ENCODE data around the gene MTX2. TPM values are rescaled to one million over a fixed set of nuclear protein-coding genes. Genes with fewer than 3 reads are reported as not detected.
A peak's percentile ranks its signal among the peaks of the same experiment; 100 is the strongest.

MTX2 gene
- polyA plus RNA-seq (ENCODE audit: insufficient read depth in 1 of 5, insufficient read length in 5 of 5, low replicate concordance in 1 of 5) = 10 to 100 TPM; 49.5 to 76.4 (median 54.5) TPM
- long read RNA-seq, donor 1, transcript MTX2-201 (10 exons, 1,364 nt) = major isoform, 36 of 49 reads
- long read RNA-seq, donor 1, partial matches to known transcripts = 13 of 49 reads
- long read RNA-seq, donor 1, other reads (novel, unspliced or antisense) = 0 of 49 reads
- long read RNA-seq, donor 2, transcript MTX2-201 (10 exons, 1,364 nt) = major isoform, 12 of 14 reads
- long read RNA-seq, donor 2, partial matches to known transcripts = 0 of 14 reads
- long read RNA-seq, donor 2, other reads (novel, unspliced or antisense) = 0 of 14 reads
- long read RNA-seq, donor 3, transcript MTX2-201 (10 exons, 1,364 nt) = major isoform, 19 of 22 reads
- long read RNA-seq, donor 3, partial matches to known transcripts = 0 of 22 reads
- long read RNA-seq, donor 3, other reads (novel, unspliced or antisense) = 0 of 22 reads
- long read RNA-seq, donor 4, transcript MTX2-201 (10 exons, 1,364 nt) = major isoform, 17 of 18 reads
- long read RNA-seq, donor 4, partial matches to known transcripts = 0 of 18 reads
- long read RNA-seq, donor 4, other reads (novel, unspliced or antisense) = 0 of 18 reads
- long read RNA-seq, donor 5, transcript MTX2-201 (10 exons, 1,364 nt) = major isoform, 22 of 35 reads
- long read RNA-seq, donor 5, partial matches to known transcripts = 11 of 35 reads
- long read RNA-seq, donor 5, other reads (novel, unspliced or antisense) = 0 of 35 reads
- long read RNA-seq, donor 6, transcript MTX2-201 (10 exons, 1,364 nt) = major isoform, 14 of 16 reads
- long read RNA-seq, donor 6, partial matches to known transcripts = 0 of 16 reads
- long read RNA-seq, donor 6, other reads (novel, unspliced or antisense) = 0 of 16 reads
- long read RNA-seq, donor 7, transcript MTX2-201 (10 exons, 1,364 nt) = major isoform, 18 of 20 reads
- long read RNA-seq, donor 7, partial matches to known transcripts = 0 of 20 reads
- long read RNA-seq, donor 7, other reads (novel, unspliced or antisense) = 0 of 20 reads
- long read RNA-seq, donor 8, transcript MTX2-201 (10 exons, 1,364 nt) = major isoform, 11 of 11 reads
- long read RNA-seq, donor 8, partial matches to known transcripts = 0 of 11 reads
- long read RNA-seq, donor 8, other reads (novel, unspliced or antisense) = 0 of 11 reads

DNA sequence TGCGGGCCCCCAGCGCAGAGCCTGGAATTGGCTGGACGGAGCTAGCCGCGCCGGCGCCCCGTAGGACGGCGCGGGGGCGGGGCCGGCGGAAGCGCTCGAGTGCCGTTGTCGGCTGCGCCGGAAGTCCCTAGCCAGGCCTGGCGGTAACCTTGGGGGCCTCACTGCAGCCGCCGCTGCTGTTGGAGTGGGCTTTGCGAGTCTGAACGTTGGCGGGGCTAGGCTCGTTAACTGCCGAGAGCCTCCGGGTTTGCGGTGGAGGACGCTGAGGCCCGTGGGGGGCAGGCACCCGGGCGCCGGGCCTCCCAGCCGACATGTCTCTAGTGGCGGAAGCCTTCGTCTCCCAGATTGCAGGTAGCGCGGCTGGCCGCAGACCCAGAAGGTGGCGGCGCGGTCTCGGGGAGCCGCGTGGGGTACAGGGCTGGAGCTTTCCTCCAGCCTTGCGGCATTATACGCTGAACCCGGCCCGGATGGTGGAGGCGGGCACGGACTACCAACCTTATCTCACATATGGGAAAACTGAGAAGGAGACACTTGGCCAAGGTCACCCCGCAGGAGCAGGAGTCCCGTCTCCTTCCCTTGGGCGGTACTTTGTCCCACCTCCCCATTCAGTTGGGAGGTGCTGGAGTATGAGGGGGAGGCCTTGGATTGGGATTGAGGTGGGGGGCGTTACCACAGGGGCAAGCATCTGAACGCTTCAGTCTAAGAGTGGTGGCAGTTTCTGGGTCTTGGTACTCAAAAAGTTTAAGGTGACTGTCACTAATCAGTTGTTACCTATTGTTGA is at the start of gene MTX2:
Gene MTX2 (plus strand): TSS at position 124 of the 781 bp plus-strand sequence. CDS start 188 bp downstream, at position 312.
- DNase-seq = peak; percentile 77 to 83

DNA sequence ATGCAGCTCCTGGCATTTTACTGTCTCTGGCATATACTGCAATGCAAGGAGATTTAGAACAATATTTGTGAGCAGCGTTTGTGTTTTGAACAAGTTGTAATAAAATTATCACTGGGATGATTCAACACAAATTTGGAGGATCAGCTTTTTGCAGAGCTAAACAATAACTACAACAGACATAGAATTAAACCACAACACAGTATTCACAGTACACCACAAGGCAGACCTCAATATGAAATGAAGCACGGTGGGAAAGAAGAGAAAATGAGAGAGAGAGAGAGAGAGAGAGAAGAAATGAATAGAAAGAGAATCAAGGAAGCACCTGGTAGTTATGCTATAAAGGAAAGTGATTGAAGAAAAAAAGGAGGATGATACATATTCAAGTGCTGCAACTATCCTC is 41.4 kb upstream of the MTX2 start:
- DNase-seq = no peak

DNA sequence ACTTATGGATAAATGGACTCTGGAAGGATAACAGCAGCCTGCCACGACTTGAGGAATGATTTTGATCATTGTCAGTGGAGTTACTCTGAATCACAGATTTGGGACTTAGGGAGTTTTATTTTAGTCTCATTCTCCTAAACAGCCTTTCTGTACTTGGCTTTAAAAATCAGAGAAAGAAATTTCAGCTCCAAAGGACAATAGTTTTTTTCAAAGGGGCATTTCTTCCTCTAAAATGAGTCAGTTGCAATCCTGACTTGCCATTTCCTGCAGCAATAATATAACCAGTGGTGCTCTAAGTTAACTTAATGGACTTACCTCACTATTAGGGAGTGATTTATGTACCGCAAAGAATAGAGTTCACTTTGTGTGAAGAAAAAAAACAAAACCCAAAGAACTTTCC is 35.1 kb upstream of the MTX2 start:
- no peak for DNase-seq

DNA sequence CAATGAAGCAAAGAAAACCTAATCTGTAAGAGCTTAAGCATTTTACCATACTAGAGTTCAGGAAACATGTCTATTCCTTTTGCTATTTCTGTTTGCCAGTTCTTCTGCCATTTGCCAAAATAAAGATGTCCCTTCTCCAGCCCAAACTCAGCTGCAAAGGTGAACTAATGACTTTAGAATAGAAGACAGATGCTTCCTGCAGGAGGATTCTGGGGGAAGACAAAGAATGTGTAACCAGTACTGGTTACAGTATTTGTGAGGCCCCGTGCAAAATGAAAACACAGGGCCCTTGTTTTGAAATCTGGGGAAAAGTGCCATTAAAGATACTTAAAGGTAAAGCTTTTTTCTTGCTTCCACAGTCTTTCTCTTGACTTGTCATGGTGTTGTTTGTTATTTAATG is 34.3 kb upstream of the MTX2 start:
- no peak for DNase-seq

DNA sequence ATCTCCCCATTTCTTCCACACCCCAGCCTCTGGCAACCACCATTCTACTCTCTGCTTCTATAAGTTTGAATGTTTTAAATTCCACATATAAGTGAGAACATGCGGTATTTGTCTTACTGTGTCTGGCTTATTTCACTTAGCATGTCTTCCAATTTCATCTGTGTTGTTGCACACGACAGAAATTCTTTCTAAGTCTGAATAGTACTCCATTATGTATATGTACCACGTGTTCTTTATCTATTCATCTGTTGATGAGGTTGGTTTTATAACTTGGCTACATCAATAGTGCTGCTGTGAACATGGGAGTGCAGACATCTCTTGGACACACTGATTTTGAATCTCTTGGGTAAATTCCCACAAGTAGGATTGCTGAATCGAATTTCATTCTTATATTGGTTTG is 31.8 kb upstream of the MTX2 start:
- DNase-seq = no peak

- no peak for DNase-seq
Observed at GRCh38 chr2:176239031-176239430, 30.2 kb upstream of the MTX2 start.

- DNase-seq = no peak
Observed at GRCh38 chr2:176240301-176240700, 28.9 kb upstream of the MTX2 start.

GRCh38 chr2:176242276-176242675 is 27.0 kb upstream of the MTX2 start:
- DNase-seq = no peak

GRCh38 chr2:176246331-176246730 is 22.9 kb upstream of the MTX2 start:
- DNase-seq = no peak

- DNase-seq = no peak
Observed at GRCh38 chr2:176247859-176248258, 21.4 kb upstream of the MTX2 start.

DNA sequence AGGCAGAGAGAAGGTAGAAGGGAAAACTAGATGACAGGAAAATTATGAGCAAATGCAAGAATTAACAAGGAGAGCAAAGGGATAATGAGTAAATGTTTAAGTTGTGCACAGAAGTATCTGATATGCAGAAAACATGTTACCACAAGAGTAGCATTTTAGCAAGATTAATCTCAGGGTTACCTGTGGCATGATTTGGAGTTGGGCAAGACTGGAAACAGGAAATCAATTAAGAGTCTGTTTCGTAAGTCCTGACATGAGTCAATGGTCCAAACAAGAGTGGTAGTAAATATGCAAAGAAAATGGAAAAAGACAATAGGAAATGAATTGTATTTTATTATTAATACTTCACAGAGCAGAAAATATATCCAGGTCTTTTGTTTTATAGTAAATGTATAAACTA is 17.3 kb upstream of the MTX2 start:
- DNase-seq = no peak

DNA sequence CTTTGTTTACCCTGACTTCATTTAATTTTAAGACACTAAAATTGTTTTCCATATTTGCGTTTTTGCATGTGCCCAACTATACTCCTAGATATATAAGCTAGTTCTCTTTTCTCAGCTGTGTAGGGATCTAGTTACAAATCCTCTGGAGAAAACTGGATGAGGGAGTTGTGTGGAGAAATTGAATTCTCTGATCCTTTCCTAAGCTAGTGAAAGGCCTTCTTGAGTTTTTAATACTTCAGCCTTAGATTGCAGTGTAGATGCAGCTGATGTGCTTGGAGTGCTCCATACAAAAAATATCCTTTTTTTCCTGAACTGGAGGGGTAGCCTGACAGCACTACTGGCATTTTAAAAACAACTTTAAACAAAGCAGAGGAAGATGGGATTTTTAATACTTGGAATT is 8.6 kb upstream of the MTX2 start:
- DNase-seq = no peak

DNA sequence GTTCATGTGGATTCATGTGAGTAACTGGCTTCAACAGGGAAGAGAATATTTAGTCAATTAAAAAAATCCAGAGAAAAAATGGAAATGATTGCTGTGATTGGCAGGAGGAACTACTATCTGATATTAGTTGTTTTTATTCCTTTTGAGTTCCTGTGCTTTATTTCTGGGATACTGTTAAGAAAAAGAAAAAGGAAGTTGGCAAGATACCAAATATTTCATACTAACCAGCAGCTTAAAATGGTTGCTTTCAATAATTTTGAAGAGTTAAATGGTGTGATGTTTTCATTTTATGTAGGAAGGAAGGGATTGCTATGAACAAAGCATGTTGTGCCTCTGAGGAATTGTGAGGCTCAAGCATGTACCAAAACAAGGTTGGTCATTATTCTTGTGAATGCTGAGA is 8.1 kb upstream of the MTX2 start:
- no peak for DNase-seq

DNA sequence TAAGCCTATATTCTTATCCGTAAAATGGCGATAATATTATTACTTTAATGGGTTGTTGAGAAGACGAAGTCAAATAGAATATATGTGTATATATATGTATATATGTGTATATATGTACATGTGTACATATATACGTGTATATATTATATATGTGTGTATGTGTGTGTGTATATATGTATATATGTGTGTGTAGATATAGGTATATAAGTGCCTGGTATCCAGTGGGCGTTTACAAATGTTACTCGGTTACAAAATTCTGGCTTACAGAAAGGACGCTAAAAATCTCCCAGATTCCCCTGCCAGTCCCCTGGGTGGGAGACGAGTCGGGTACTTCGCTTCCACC is 295 bp upstream of the MTX2 start:
- no peak for DNase-seq

DNA sequence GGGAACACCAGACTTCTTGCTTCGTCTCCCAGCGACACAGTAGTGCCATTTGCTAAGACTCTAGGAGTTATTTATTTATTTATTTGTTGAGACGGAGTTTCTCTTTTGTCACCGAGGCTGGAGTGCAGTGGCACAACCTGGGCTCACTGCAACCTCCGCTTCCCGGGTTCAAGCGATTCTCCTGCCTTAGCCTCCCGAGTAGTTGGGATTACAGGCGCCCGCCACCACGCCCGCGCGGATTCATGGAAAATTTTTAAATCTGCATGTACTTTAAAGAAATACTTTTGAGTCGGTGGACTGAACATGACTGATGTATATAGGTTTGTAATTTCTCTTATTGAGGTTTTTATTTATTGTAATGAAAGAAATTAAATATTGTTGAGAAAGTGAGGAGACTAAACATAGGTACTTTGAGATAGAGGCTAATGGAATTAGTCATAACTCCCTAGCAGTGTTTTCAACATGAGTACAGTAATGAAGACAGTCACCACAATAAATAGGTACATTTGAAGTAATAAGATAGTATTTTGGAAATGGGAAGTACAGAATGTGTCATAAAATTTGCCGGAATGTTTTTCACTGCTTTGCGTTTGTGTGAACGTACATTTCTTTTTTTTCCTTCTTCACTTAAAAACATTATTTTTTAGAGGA is 983 bp downstream of the MTX2 start:
- DNase-seq = no peak

- no peak for DNase-seq
Observed at GRCh38 chr2:176272870-176273459, 3.7 kb downstream of the MTX2 start.

GRCh38 chr2:176278927-176279326 is 9.7 kb downstream of the MTX2 start:
- DNase-seq = no peak

DNA sequence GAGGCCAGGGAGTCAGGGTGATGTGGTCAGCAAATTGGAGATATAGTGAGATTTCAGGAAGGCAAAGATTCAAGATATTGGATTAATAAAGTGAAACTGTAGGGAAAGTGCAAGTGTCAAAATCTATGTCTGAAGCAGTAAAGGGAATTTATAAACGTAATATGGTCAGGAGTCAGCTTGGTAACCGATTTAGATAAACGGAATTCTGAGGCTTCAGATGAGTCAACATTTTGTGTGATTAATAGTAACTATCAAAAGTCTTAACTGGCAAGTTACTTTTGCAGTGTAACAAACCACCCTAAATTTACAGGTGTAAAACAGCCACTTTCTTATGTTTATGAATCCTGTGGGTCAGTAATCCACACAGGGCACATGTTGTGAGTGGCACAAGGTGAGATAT is 10.9 kb downstream of the MTX2 start:
- DNase-seq = no peak

DNA sequence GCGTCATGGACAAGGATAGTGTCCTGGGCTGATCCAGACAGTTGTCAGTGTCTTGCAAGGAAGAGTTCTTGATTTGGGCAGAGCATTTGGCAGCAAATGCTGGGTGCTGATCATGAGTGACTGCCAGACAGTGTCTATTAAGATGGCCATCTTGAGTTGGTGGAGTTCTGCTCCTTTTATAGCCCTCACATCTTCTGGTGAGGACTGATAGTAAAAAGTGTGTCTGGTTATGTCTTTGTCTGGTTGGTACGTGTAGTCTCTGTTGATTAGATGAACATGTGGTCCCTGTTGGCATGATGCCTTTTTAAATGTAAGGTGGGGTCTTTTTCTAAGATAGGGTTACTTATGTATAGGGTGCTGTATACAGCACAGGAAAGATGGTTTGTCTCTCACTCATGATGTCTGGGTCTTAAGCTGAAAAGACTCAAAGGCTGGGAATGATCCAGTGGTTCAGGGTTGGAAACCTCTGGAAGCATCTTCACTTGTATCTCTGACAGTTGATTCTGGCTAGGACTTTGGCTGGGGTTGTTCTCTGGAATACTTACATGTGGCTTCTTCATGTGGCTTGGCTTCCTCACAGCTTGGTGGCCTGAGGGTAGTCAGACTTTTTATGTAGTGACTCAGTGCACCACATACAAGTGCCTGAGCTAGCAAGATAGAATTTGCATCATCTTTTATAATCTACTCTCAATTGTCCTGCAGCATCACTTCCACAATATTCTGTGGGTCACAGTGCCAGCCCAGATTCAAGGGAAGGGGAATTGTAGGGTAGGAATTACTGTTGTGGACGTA is 11.8 kb downstream of the MTX2 start:
- DNase-seq = no peak
